Natural killer cell (primary cell): ENCODE results near the gene DIAPH2. TPM values are rescaled to one million over a fixed set of nuclear protein-coding genes. Genes with fewer than 3 reads are reported as not detected.

ENCODE experiments used
- ATAC-seq, 3 donors: fragments of 150-1000 bp in 2 of 3; fragments of 200-7000 bp in 1 of 3; cut with Tn5 transposase; 1 replicate in 1 of 3; 2 replicates in 2 of 3; pipeline ENCODE4 v1.10.0; 2021; ENCODE audit warnings: mild to moderate bottlenecking in 2 of 3, moderate library complexity in 2 of 3
- DNase-seq, 2 donors: peaks; one replicate each; pipeline versions ENCODE4 v3.0.0 to v3.0.0-alpha.2; 2013 to 2021; ENCODE audit warnings: mixed read lengths in 1 of 2
- H3K27ac ChIP-seq: one replicate; pipeline ENCODE4 v1.5.1; 2013; ENCODE audit warnings: mild to moderate bottlenecking, low read length
- H3K27me3 ChIP-seq: one replicate; pipeline ENCODE4 v1.6.1; 2013; ENCODE audit warnings: low read length; ENCODE audit not compliant: control insufficient read depth, insufficient read depth
- H3K36me3 ChIP-seq: one replicate; pipeline ENCODE4 v1.6.1; 2013; ENCODE audit warnings: low read length; ENCODE audit not compliant: control insufficient read depth, insufficient read depth
- H3K4me1 ChIP-seq: one replicate; pipeline ENCODE4 v1.6.1; 2013; ENCODE audit warnings: low read length; ENCODE audit not compliant: control insufficient read depth, insufficient read depth
- H3K4me3 ChIP-seq: one replicate; pipeline ENCODE4 v1.5.1; 2013; ENCODE audit warnings: low read length
- H3K9me3 ChIP-seq: one replicate; pipeline ENCODE4 v1.6.1; 2013; ENCODE audit warnings: low read length; ENCODE audit not compliant: control insufficient read depth, insufficient read depth
- H3K27ac Mint-ChIP-seq, 2 donors: one replicate each; pipeline ENCODE4 v1.8.0; 2022; ENCODE audit warnings: mild to moderate bottlenecking in 2 of 2, mixed read lengths in 2 of 2, moderate library complexity in 1 of 2
- H3K27me3 Mint-ChIP-seq, 2 donors: one replicate each; pipeline ENCODE4 v1.8.0; 2022; ENCODE audit warnings: low read depth in 2 of 2, mixed read lengths in 2 of 2
- H3K36me3 Mint-ChIP-seq: one replicate; pipeline ENCODE4 v1.8.0; 2022; ENCODE audit warnings: mixed read lengths
- H3K4me1 Mint-ChIP-seq, 2 donors: one replicate each; pipeline ENCODE4 v1.8.0; 2022; ENCODE audit warnings: mixed read lengths in 2 of 2
- H3K4me3 Mint-ChIP-seq: one replicate; pipeline ENCODE4 v1.8.0; 2022; ENCODE audit warnings: mild to moderate bottlenecking, moderate library complexity, mixed read lengths
- H3K9me3 Mint-ChIP-seq, 2 donors: one replicate each; pipeline ENCODE4 v1.8.0; 2022; ENCODE audit warnings: mixed read lengths in 2 of 2
- WGBS: methylation state at CpG from one replicate; pipeline ENCODE4 v1.1.7; 2013; ENCODE audit warnings: missing lambda C conversion rate; ENCODE audit not compliant: insufficient coverage; 5-methylcytosine and 5-hydroxymethylcytosine counted together
- intact Hi-C: fragments of 100-400 bp; cut with micrococcal nuclease; formaldehyde crosslinking; loops from one replicate; pipeline ENCODE4 v1.14.2; 2022
- total RNA-seq, 4 donors: library from RNA; stranded (reverse); fragments of 120-200 nt in 1 of 4; gene quantifications; one replicate each; pipeline versions ENCODE4 v1.2.3 to v1.2.4, GENCODE V29; 2013 to 2022
- TF ChIP-seq, protein P1 (sequence below): fragments of 200-600 bp; IDR thresholded peaks from one replicate; pipeline ENCODE4 v1.8.0; 2022; ENCODE audit warnings: antibody characterized with exemption

Gene DIAPH2
- total RNA-seq, 3 donors from 2014 or later (not counting 1 experiment from before 2014, with no cell fraction given), result 17.0 to 18.2 (median 17.0) TPM

GRCh38 chrX:97482666-97483300 is 798.1 kb downstream of the DIAPH2 start:
- intact Hi-C loops, result no loop called here
- Histone ChIP-seq H3K27me3 (no peaks in the 10 kb centered on the region), H3K36me3 (no peaks in the 10 kb centered on the region), H3K4me1 (no peaks in the 10 kb centered on the region), H3K9me3 (no peaks in the 10 kb centered on the region), H3K27ac (no peak overlapping the region), H3K4me3 (no peak overlapping the region)
- Mint-ChIP-seq H3K27ac (no peak overlapping the region), H3K36me3 (no peaks in the 10 kb centered on the region), H3K9me3 (no peaks in the 10 kb centered on the region), H3K27me3 (no peaks in the 10 kb centered on the region), H3K4me3 (no peak overlapping the region), H3K4me1 (no peaks in the 10 kb centered on the region)
- WGBS, result 63% methylated on average over 1 of the region's 1 CpG
- ATAC-seq (no peak), DNase-seq (no peak)
- TF ChIP-seq, protein P1, sequence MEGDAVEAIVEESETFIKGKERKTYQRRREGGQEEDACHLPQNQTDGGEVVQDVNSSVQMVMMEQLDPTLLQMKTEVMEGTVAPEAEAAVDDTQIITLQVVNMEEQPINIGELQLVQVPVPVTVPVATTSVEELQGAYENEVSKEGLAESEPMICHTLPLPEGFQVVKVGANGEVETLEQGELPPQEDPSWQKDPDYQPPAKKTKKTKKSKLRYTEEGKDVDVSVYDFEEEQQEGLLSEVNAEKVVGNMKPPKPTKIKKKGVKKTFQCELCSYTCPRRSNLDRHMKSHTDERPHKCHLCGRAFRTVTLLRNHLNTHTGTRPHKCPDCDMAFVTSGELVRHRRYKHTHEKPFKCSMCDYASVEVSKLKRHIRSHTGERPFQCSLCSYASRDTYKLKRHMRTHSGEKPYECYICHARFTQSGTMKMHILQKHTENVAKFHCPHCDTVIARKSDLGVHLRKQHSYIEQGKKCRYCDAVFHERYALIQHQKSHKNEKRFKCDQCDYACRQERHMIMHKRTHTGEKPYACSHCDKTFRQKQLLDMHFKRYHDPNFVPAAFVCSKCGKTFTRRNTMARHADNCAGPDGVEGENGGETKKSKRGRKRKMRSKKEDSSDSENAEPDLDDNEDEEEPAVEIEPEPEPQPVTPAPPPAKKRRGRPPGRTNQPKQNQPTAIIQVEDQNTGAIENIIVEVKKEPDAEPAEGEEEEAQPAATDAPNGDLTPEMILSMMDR, result no peak

DNA sequence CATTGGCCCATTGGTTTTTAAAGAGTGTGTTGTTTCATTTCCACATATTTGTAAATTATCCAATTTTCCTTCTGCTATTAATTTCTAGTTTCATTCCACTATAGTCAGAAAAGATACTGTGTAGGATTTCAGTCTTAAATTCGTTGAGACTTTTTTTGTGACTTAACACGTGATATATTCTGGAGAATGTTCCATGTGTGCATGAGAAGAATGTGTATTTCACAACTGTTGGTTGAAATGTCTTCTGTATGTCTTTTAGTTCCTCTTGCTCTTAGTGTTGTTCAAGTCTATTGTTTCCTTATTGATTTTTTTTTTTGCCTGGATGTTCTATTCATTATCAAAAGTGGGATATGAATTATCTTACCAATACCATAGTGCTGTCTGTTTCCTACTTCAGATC is 806.0 kb downstream of the DIAPH2 start:
- TF ChIP-seq, protein P1, result no peak
- Histone ChIP-seq H3K4me3 (no peak overlapping the region), H3K27ac (no peak overlapping the region), H3K9me3 (no peaks in the 10 kb centered on the region), H3K36me3 (no peaks in the 10 kb centered on the region), H3K4me1 (no peaks in the 10 kb centered on the region), H3K27me3 (no peaks in the 10 kb centered on the region)
- ATAC-seq, result no peak
- H3K9me3 Mint-ChIP-seq, result no peaks in the 10 kb centered on the region
- H3K4me1 Mint-ChIP-seq, result no peaks in the 10 kb centered on the region
- no peak for DNase-seq
- no peak overlapping the region for H3K27ac Mint-ChIP-seq
- no peaks in the 10 kb centered on the region for H3K36me3 Mint-ChIP-seq
- no peak overlapping the region for H3K4me3 Mint-ChIP-seq
- intact Hi-C loops, result no loop called here
- WGBS, result 90% methylated on average over 2 of the region's 2 CpGs
- H3K27me3 Mint-ChIP-seq, result no peaks in the 10 kb centered on the region

- no peaks in the 10 kb centered on the region for H3K36me3 ChIP-seq
- H3K27ac Mint-ChIP-seq, result no peak overlapping the region
- no peak overlapping the region for H3K4me3 ChIP-seq
- H3K4me1 ChIP-seq, result no peaks in the 10 kb centered on the region
- DNase-seq (no peak), ATAC-seq (no peak)
- WGBS, result 73% methylated on average over 1 of the region's 1 CpG
- no peaks in the 10 kb centered on the region for H3K27me3 Mint-ChIP-seq
- intact Hi-C loops, result no loop called here
- no peaks in the 10 kb centered on the region for H3K36me3 Mint-ChIP-seq
- no peaks in the 10 kb centered on the region for H3K27me3 ChIP-seq
- H3K9me3 Mint-ChIP-seq, result no peaks in the 10 kb centered on the region
- no peaks in the 10 kb centered on the region for H3K9me3 ChIP-seq
- TF ChIP-seq, protein P1, result no peak
- H3K4me3 Mint-ChIP-seq, result no peak overlapping the region
- no peak overlapping the region for H3K27ac ChIP-seq
- no peaks in the 10 kb centered on the region for H3K4me1 Mint-ChIP-seq
These were observed 810.2 kb downstream of the DIAPH2 start for GRCh38 chrX:97494756-97495372.

- intact Hi-C loops, result no loop called here
These were observed 813.5 kb downstream of the DIAPH2 start for GRCh38 chrX:97498093-97498492.

More at GRCh38 chrX:97498093-97498492, 813.5 kb downstream of the DIAPH2 start:
- TF ChIP-seq, protein P1, result no peak
- H3K36me3 ChIP-seq, result no peaks in the 10 kb centered on the region
- Mint-ChIP-seq H3K4me3 (no peak overlapping the region), H3K36me3 (no peaks in the 10 kb centered on the region), H3K9me3 (no peaks in the 10 kb centered on the region), H3K27me3 (no peaks in the 10 kb centered on the region), H3K27ac (no peak overlapping the region), H3K4me1 (no peaks in the 10 kb centered on the region)
- H3K4me3 ChIP-seq, result no peak overlapping the region
- H3K27ac ChIP-seq, result no peak overlapping the region
- no peaks in the 10 kb centered on the region for H3K4me1 ChIP-seq
- DNase-seq, result no peak
- no peak for ATAC-seq
- no CpG with 5 or more reads among the region's 2 CpGs for WGBS
- no peaks in the 10 kb centered on the region for H3K9me3 ChIP-seq
- no peaks in the 10 kb centered on the region for H3K27me3 ChIP-seq
